ENCODE data around the gene GNA12.

GRCh38 chr7:2860627-2861133 is 16.6 kb upstream of the GNA12 start:
- TF ChIP-seq EP300 (IDR thresholded peaks at IDR 0.05) (no peak), CTCF (IDR thresholded peaks at IDR 0.05) (no peak)

Data from gastroesophageal sphincter (tissue), 3 donors.